Stimulated activated naive CD4-positive, alpha-beta T cell treated with Interleukin-2 at 50 U/mL for 16 hours (primary cell): Measurements from ENCODE around the gene AP4M1.
"Not testable (repeated sequence)": the region's sequence is repeated elsewhere in the genome, so short reads cannot be mapped to it uniquely, and the experiment has no call there.

Experiments
- DNase-seq: peaks from one replicate; lab custom pipeline; 2025; lab: John Stamatoyannopoulos, UW

Gene AP4M1

DNA sequence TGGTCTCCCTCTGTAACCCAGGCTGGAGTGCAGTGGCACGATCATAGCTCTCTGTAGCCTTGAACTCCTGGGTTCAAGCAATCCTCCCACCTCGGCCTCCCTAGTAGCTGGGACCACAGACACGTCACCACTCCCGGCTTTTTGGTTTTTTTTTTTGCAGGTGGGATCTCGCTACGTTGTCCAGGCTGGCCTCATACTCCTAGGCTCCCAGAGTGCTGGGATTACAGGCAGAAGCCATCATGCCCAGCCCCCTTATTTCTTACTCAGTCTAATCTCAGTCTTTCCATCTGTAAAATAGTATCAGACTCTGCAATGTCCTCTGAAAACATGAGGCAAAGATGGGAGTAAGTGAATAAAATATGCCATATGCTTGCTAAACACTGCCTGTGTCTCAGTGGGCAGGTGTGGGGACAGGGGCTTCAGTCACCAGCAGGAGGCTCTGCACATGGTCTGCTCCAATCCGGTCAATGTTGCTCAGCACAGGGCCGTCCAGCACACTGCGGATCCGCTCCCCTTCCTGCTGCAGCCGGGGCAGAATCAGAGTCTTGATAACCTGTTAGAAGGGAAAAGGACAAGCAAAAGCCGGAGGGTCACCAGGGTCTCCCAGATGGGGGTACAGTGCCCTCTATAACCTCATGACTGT lies 8.2 kb downstream of the AP4M1 start:
- no peak for DNase-seq

DNA sequence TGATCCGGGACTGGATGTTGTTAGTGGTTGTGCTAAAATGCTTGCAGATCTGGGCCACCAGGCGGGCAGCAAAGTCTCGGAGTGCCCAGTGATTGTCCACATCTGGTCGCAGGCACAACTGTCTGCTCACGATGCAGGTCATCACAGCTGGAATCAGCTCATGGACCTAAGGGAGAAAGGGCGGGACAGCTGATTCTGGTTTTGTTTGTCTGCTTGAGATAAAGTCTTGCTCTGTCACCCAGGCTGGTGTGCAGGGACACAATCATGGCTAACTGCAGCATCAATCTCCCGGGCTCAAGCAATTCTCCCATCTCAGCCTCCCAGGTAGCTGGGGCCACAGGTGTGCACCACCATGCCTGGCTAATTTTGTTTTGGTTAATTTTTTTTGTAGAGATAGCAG lies 9.7 kb downstream of the AP4M1 start:
- no peak for DNase-seq

DNA sequence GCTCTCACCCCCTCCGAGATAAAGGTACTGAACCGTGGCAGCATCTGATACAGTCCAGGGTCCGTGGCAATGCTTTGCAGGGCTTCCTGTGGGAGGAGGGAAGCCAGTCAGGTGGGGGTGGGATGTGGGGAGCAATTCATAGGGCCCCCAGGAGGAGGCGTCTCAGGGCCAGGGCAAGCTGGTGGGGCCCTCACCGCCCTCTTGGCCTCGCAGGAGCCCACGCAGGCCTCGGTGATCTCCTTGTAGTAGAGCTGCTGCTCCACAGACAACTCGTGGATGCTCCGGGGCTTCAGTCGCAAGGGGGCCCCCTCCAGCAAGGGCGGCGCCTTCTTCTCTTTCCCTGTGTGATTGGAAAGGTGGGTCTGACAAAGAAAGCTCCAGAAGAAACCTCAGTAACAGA lies 10.5 kb downstream of the AP4M1 start:
- DNase-seq: no peak

DNA sequence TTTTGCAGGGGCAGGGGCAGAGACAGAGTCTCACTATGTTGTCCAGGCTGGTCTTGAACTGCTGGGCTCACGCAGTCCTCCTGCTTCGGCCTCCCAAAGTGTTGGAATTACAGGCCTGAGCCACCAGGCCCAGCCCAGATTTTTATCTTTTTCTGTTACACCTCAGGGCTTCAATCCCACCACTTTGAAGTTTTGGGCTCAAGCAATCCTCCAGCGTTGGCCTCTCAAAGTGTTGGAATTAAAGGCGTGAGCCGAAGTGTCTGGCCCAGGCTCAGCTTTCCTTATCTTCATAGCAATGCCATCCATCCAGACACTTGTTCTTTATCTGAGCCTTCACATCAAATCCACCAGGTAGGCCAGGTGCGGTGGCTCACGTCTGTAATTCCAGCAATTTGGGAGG lies 13.6 kb downstream of the AP4M1 start:
- DNase-seq: no peak

DNA sequence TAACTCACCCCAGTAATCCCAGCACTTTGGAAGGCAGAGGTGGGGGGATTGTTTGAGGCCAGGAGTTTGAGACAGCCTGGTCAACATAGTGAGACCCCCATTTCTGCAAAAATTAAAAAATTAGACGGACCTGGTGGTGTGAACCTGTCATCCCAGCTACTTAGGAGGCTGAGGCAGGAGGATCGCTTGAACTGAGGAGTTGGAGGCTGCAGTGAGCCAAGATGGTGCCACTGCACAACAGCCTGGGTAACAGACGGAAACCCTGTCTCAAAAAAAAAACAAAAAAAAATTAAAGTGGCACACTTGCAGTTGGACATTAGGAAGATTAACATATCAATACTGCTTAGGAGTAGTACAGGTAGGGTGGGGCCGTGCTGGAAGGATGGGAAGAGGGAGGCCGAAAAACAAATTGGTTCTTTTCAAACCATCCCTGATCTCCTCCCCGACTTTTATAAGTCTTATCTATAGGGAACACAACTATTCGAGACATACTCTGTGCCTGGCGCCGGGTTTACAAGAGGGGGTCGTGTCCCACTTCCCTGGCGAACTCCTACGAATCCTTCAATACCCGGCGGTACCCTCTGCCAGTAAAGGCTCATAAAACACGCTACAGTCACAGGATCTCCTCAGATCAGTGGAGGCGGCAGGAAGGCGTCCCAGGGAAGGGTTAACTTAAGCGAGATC lies 17.1 kb downstream of the AP4M1 start:
- no peak for DNase-seq

DNA sequence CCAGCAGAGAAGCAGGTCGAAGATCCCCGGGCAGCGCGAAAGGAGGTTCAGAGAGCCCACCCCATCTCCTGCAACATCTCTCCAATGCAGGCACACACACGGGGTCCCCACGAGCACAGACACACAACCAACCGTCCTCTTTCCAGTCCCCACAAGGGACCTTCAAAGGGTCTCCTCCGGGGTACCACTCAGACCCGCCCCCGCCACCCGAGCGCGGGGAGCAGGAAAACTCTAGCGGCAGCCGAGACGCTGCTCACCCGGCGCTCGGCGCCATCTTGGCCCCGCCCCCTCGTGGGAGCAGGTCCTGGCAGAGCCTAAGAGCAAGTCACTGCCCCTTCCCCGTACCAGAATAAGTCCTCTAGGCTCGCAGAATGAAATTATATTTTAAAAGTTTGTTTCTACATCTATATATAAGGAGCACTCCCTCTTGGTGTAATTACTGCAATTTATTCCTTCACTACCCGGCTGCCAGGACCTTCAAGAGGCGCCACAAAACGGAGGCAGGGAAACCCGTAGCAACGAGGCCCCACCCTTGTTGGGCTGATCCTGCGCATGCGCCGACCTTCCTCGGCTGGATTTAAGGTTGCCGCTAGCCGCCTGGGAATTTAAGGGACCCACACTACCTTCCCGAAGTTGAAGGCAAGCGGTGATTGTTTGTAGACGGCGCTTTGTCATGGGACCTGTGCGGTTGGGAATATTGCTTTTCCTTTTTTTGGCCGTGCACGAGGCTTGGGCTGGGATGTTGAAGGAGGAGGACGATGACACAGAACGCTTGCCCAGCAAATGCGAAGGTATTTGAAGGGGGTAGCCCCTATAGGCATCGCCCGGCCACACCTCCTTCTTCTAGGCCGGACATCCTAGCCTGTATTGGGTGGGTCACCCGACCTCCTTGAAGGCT lies 17.9 kb downstream of the AP4M1 start, which contains the start of the genes CNPY4 and TAF6:
CNPY4 (plus strand) TSS at position 563 of the 898 bp plus-strand sequence; CDS start at position 674, 111 bp downstream.
TAF6 (minus strand) TSS at position 287 of the 898 bp plus-strand sequence. CDS start 5,149 bp downstream, outside the sequence.
- DNase-seq: peak; percentile 93

DNA sequence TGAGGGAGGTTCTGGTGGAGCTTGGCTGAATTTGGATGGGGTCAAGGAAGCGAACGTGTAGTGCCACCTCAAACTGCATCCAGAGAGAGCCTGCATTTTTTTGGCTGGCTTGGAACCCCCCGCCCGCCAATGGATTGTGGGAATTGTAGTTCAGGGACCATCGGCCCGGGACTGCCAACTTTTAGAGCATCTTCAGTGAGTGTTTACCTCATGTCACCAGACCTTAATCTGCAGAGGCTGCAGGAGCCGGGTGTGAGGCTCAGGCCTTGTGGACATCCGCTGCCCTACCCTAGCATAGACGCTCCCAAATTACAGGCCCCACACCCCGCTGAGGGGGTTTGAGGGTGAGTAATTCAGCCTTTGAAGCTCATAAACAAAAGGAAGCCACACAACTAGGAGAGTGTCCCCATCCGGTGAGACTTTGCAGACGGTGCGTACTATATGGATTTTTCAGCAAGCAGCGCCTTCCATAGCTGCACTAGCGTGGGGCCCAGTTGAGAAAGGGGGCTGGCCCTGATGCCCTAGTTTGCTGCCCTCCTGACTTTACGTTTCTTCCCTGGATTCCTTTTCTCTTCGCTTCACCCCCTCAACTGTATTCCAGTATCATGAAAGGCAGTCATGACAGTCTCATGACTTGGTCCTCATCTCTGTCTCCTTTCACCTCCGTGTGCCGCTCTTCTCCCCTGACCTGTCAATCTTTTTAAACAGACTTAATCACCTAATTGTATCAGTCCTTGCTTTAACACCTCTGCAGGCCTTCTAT lies 18.7 kb downstream of the AP4M1 start:
- peak; percentile 72 for DNase-seq

DNA sequence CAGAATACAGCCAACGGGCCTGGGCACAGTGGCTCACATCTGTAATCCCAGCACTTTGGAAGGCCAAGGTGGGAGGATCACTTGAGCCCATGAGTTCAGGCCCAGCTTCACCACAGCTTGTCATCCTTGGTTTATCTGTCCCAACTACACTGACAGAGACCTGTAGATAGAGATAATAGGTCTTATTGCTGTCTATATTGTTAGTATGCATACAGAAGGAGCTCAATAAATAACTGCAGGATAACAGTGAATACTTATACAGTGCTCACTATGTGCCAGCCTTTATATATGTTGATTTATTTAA lies 19.2 kb downstream of the AP4M1 start:
- no peak for DNase-seq

DNA sequence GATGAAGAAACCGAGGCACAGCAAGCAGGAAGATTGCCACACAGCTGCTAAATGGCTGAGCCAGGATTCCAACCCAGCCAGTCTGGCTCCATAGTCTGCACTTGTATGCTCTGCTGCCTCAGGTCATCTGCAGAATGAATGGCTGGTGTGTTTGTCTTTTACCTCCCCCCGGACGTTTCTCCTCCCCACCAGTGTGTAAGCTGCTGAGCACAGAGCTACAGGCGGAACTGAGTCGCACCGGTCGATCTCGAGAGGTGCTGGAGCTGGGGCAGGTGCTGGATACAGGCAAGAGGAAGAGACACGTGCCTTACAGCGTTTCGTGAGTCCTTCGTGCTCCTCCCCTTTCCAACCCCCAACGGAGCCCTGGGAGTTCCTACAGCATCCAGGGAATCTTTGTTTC lies 20.6 kb downstream of the AP4M1 start:
- DNase-seq: no peak

DNA sequence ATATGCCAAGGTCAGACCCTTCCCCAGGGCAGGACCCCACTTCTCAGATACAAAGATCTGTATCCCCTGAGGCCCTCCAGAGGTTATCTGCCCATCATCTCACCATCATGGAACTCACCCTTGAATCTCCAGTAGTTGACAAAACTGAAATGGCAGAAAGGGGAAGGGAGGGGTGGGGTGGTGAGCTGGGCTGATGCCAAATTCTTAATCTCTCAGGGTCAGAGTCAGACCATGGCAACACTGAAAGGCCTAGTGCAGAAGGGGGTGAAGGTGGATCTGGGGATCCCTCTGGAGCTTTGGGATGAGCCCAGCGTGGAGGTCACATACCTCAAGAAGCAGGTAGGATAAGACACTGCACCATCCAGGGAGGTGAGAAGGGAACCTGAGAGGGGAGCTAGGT lies 21.1 kb downstream of the AP4M1 start:
- DNase-seq: no peak

DNA sequence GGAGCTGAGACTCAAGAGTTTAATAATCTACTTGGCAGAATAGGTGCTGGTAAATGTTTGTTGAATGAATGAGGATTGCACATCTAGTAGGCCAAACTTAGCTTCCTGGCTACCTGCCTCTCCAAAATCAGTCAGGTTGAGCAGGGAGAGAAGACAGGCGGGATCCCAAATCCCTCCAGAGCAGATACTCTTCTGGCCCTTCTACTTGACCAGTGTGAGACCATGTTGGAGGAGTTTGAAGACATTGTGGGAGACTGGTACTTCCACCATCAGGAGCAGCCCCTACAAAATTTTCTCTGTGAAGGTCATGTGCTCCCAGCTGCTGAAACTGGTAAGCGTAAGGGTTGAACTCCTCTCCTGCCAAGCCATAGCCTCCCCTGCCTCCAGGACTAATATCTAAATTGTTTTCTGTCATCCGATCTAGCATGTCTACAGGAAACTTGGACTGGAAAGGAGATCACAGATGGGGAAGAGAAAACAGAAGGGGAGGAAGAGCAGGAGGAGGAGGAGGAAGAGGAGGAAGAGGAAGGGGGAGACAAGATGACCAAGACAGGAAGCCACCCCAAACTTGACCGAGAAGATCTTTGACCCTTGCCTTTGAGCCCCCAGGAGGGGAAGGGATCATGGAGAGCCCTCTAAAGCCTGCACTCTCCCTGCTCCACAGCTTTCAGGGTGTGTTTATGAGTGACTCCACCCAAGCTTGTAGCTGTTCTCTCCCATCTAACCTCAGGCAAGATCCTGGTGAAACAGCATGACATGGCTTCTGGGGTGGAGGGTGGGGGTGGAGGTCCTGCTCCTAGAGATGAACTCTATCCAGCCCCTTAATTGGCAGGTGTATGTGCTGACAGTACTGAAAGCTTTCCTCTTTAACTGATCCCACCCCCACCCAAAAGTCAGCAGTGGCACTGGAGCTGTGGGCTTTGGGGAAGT lies 23.1 kb downstream of the AP4M1 start:
- DNase-seq: no peak

DNA sequence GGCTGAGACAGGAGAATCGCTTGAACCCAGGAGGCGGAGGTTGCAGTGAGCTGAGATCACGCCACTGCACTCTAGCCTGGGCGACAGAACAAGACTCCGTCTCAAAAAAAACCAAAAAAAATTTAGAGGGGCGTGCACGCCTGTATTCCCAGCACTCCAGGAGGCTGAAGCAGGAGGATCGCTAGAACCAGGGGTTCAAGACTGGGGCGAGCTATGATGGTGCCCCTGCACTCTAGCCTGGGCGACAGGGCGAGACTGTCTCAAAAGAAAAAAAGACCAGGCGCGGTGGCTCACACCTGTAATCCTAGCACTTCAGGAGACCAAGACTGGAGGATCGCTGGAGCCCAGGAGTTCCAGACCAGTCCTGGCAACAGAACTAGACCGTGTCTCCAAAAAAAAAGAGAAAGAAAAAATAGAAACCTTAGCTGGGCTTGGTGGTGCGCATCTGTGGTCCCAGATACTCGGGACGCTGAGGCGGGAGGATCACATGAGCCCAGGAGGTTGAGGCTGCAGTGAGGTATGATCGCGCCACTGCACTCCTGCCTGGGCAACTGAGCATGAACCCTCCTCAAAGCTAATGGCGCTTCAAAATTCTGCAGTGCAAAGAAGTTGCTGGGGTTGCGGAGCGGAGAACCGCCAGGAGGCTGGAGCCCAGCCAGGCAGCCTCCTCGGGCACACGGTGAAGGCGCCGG lies 24.9 kb downstream of the AP4M1 start:
- DNase-seq: no peak

DNA sequence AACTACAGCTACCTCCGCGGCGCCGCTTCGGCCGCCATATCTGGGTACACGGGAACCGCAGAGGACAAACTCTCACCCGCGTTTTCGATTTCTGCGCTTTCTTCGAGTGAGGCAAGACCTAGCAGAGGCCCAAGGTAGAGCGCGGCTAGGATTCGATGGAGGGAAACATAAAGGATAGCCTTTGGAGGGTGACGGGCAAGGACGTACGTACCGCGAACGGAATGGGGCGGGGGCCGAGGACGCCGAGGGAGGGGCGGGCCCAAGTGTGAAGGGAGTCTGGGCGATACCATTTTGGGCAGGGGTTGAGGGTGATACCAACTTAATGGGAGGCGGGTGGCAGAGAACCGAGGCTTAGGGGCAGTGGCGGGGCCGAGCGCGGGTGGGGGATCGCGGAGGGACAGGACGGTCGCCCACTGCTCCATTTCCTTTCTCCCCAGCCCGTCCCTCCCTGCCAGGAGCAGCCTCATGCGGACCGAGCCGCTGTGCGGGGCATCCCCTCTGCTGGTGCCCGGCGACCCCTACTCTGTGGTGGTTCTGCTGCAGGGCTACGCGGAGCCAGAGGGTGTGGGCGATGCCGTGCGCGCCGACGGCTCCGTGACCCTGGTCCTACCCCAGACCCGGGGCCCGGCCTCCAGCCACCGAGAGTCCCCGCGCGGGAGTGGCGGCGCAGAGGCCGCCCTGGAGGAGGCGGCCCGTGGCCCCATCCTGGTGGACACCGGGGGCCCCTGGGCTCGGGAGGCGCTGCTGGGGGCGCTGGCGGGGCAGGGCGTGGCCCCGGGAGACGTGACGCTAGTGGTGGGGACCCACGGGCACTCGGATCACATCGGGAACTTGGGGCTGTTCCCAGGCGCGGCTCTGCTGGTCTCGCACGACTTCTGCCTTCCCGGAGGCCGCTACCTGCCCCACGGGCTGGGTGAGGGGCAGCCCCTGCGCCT lies 25.8 kb downstream of the AP4M1 start, which contains the start of gene MBLAC1:
MBLAC1 (plus strand) TSS at position 37 of the 935 bp plus-strand sequence; CDS start at position 466, 429 bp downstream.
- DNase-seq: peak; percentile 87

DNA sequence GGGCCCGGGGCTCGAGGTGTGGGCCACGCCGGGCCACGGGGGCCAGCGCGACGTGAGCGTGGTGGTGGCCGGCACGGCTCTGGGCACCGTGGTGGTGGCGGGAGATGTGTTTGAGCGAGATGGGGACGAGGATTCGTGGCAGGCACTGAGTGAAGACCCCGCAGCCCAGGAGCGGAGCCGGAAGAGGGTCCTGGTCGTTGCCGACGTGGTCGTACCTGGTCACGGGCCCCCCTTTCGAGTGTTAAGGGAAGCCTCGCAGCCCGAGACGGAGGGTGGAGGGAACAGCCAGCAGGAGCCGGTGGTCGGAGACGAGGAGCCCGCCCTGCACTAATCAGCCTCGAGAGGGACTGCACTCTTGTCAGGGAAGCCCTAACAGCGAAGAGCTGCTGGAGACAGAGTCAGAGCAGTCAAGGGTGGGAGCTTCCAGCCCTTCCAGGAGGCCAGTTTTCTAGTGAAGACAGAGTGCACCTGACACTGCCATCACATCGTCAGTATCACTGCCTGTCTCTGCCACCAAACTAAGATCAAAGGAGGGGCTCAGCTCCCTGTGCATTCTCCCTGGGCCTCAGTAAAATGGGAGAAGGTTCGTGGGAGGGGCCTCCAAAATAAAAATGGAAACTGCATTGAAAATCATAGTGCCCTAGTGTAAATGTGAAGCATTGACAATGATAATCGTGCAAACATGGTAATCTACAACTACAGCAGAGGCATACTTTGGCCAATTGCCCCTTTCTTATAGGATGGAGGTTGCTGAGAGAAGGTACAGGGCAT lies 26.6 kb downstream of the AP4M1 start:
- DNase-seq: no peak

DNA sequence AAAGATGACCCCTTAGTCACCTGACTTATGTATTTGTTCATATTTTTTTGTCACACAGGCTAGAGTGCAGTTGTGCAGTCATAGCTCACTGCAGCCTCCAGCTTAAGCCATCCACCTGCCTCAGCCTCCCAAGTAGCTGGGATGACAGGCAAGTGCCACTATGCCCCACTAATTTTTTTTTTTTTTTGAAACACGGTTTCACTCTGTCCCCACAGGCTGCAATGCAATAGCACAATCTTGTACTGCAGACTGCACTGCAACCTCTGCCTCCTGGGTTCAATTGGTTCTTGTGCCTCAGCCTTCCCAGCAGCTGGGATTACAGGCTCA lies 27.2 kb downstream of the AP4M1 start:
- no peak for DNase-seq

DNA sequence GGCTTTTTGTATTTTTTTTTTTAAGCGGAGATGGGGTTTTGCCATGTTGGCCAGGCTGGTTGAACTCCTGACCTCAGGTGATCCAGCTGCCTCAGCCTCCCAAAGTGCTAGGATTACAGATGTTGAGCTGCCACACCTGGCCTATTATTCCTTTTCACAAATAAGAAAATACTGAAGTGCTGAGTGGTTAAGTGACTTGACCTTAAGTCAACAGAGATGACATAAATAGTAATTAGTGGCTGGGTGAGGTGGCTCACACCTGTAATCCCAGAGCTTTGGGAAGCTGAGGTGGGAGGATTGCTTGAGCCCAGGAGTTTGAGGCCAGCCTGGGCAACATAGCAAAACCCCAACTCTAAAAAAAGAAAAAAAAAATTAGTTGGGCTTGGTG lies 28.8 kb downstream of the AP4M1 start:
- not testable (repeated sequence) for DNase-seq

DNA sequence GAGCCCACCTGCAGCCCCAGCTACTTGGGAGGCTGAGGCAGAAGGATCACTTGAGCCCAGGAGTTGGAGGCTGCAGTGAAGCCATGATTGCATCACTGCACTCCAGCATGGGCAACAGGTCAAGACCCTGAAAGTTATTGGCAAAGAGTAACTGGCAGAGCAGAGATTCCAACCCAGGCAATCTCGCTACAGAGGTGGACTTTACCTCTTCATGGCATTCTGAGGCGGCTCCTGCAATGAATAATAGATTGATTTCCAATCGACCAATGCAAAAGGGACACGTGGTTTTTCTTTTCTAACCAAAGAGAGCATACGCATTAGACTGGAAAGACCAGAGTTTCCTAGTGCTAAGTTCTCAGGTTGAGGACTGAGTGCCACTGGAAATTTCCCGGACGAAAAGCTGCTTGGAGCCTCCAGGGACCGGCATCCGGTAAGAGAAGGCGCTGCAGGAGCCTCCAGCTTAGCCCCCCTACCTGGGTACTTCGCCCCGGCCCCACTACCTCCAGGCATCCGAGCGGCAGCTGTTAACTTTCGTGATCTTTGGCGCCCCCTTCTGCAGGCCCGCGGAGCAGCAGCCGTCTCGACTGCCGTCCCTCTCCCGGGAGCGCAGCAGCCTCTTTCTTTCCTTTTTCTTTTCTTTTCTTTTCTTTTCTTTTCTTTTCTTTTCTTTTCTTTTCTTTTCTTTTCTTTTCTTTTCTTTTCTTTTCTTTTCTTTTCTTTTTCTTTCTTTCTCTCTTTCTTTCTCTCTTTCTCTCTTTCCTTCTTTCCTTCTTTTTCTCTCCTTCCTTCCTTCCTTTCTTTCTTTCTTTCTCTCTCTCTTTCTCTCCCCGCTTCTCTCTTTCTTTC lies 29.4 kb downstream of the AP4M1 start:
- peak; percentile 72 for DNase-seq

DNA sequence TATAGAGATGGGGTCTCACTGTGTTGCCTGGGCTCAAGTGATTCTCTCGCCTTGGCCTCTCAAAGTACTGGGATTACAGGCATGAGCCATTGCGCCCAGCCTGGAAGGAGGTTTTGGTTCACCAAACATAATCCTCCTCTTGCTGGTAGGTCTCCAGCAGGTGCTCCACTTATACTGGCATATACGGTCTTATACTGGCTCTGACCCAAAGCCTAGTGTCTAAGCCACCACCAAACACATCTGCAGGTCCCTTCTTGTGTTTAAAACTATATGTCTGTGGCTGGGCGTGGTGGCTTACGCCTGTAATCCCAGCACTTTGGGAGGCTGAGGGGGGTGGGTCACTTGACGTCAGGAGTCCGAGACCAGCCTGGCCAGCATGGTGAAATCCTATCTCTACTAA lies 30.7 kb downstream of the AP4M1 start:
- DNase-seq: no peak
